Endothelial cell of umbilical vein (primary cell): ENCODE data around the gene EYS. TPM values are rescaled to one million over a fixed set of nuclear protein-coding genes. Genes with fewer than 3 reads are reported as not detected.

ENCODE experiments used
- BruUV-seq: library from RNA; stranded (reverse); fragments of 400-500 nt; replicated peaks from 2 replicates; lab custom pipeline; 2021; lab: Mats Ljungman, UMichigan
- CTCF ChIA-PET: fragments of 300-600, 350-600 bp; sonication (Branson Sonifier 250); formaldehyde crosslinking; loops from one replicate; lab custom pipeline; 2021; ENCODE audit warnings: antibody characterized with exemption, inconsistent platforms; lab: Charles Lee
- POLR2A ChIA-PET: fragments of 300-600, 350-600 bp; sonication (Branson Sonifier 250); formaldehyde crosslinking; loops from one replicate; lab custom pipeline; 2021; ENCODE audit warnings: antibody characterized with exemption, inconsistent platforms; lab: Charles Lee
- DNase-seq: peaks from one replicate; pipeline ENCODE4 v3.0.0-alpha.2; 2011; ENCODE audit warnings: low read depth, low spot score
- FAIRE-seq: peaks from 2 replicates; lab custom pipeline; 2011; peaks lifted over from hg19 to GRCh38; lab: Jason Lieb, UNC
- H2AFZ ChIP-seq: 2 replicates; pipeline ENCODE4 v1.6.0; 2012; ENCODE audit warnings: low read depth, low read length, control low read depth, inconsistent platforms
- H3K27ac ChIP-seq: 2 replicates; pipeline ENCODE4 v1.5.1; 2011; ENCODE audit warnings: low read depth, mild to moderate bottlenecking, control low read depth, low read length, moderate library complexity; ENCODE audit not compliant: insufficient read depth
- H3K27me3 ChIP-seq, 2 experiments: 2 replicates each; pipeline versions ENCODE4 v1.6.0 to v1.6.1; 2011; ENCODE audit warnings: low read length in 2 of 2, mixed read lengths in 1 of 2; ENCODE audit not compliant: control insufficient read depth in 2 of 2, insufficient read depth in 2 of 2
- H3K36me3 ChIP-seq, 2 experiments: 2 replicates in 1 of 2; 3 replicates in 1 of 2; pipeline ENCODE4 v1.5.1; 2011; ENCODE audit warnings: low read length in 2 of 2, mild to moderate bottlenecking in 1 of 2, moderate library complexity in 1 of 2; ENCODE audit not compliant: control insufficient read depth in 2 of 2, insufficient read depth in 2 of 2; ENCODE audit errors: extremely low read depth in 1 of 2
- H3K4me1 ChIP-seq: 3 replicates; pipeline ENCODE4 v1.5.1; 2011; ENCODE audit warnings: mild to moderate bottlenecking, low read length; ENCODE audit not compliant: control insufficient read depth, insufficient read depth; ENCODE audit errors: extremely low read depth
- H3K4me2 ChIP-seq: 2 replicates; pipeline ENCODE4 v1.6.1; 2011; ENCODE audit warnings: low read length, control low read depth, mixed read lengths; ENCODE audit not compliant: insufficient read depth
- H3K4me3 ChIP-seq, 3 experiments: fragments of 200-600 bp in 1 of 3; sonication (generic), shearing (Covaris generic) in 1 of 3; replicated peaks in 1 of 3; 2 replicates each; pipeline ENCODE4 v1.5.1; 2011 to 2016; ENCODE audit warnings: control low read depth in 3 of 3, low read length in 3 of 3, mild to moderate bottlenecking in 2 of 3, inconsistent platforms in 1 of 3, low read depth in 1 of 3, moderate library complexity in 1 of 3; ENCODE audit not compliant: insufficient read depth in 1 of 3
- H3K79me2 ChIP-seq: 2 replicates; pipeline ENCODE4 v1.6.0; 2012; ENCODE audit warnings: low read length, inconsistent platforms; ENCODE audit not compliant: control insufficient read depth, insufficient read depth
- H3K9ac ChIP-seq: replicated peaks from 2 replicates; pipeline ENCODE3; 2011; ENCODE audit warnings: low read length, control low read depth; ENCODE audit not compliant: insufficient read depth; ENCODE audit errors: extremely low read depth
- H3K9me1 ChIP-seq: replicated peaks from 3 replicates; pipeline ENCODE4 v1.6.0; 2011; ENCODE audit warnings: mild to moderate bottlenecking, low read length; ENCODE audit not compliant: control insufficient read depth, insufficient read depth; ENCODE audit errors: extremely low read depth
- H3K9me3 ChIP-seq: replicated peaks from 2 replicates; pipeline ENCODE4 v1.5.1; 2012; ENCODE audit warnings: low read length, inconsistent platforms; ENCODE audit not compliant: control insufficient read depth, insufficient read depth
- H4K20me1 ChIP-seq: replicated peaks from 2 replicates; pipeline ENCODE3; 2011; ENCODE audit warnings: mild to moderate bottlenecking, low read length; ENCODE audit not compliant: control insufficient read depth, insufficient read depth; ENCODE audit errors: extremely low read depth
- CTCF ChIP-seq, 2 donors: IDR thresholded peaks; 1 replicate in 1 of 2; 2 replicates in 1 of 2; pipeline ENCODE4 v1.5.1; 2011; ENCODE audit warnings: low read length in 2 of 2, mild to moderate bottlenecking in 2 of 2, moderate library complexity in 2 of 2, control low read depth in 1 of 2, inconsistent platforms in 1 of 2, low read depth in 1 of 2; ENCODE audit not compliant: insufficient read depth in 1 of 2; ENCODE audit errors: extremely low read depth in 1 of 2
- EZH2 ChIP-seq: IDR thresholded peaks from 2 replicates; pipeline ENCODE4 v1.6.1; 2012; ENCODE audit warnings: borderline replicate concordance, low read depth, mild to moderate bottlenecking, moderate library complexity, low read length, inconsistent platforms; ENCODE audit not compliant: severe bottlenecking
- FOS ChIP-seq: IDR thresholded peaks from 2 replicates; pipeline ENCODE4 v1.6.1; 2011; ENCODE audit warnings: mild to moderate bottlenecking, low read length, moderate library complexity, borderline replicate concordance; ENCODE audit not compliant: insufficient read depth
- GATA2 ChIP-seq: IDR thresholded peaks from 2 replicates; pipeline ENCODE4 v1.7.0; 2011; ENCODE audit warnings: low read depth, mild to moderate bottlenecking, moderate library complexity, mixed read lengths, low read length; ENCODE audit not compliant: insufficient read length, insufficient read depth
- JUN ChIP-seq: IDR thresholded peaks from 2 replicates; pipeline ENCODE4 v1.6.1; 2011; ENCODE audit warnings: borderline replicate concordance, low read depth; ENCODE audit not compliant: insufficient read length, insufficient read depth
- MAX ChIP-seq: IDR thresholded peaks from 2 replicates; pipeline ENCODE4 v1.6.1; 2011; ENCODE audit not compliant: insufficient read depth, insufficient read length
- MYC ChIP-seq: IDR thresholded peaks from one replicate; pipeline ENCODE4 v1.6.1; 2011; ENCODE audit warnings: mild to moderate bottlenecking, low read depth, low read length
- POLR2A ChIP-seq: IDR thresholded peaks from 2 replicates; pipeline ENCODE4 v1.6.1; 2012; ENCODE audit warnings: low read depth, mild to moderate bottlenecking, control low read depth, low read length
- POLR2AphosphoS5 ChIP-seq: IDR thresholded peaks from 2 replicates; pipeline ENCODE4 v1.6.1; 2012; ENCODE audit warnings: low read depth, mild to moderate bottlenecking, control low read depth, low read length, moderate library complexity; ENCODE audit not compliant: insufficient read depth
- dilution Hi-C: fragments of 300-500 bp; cut with MboI; formaldehyde crosslinking; loops from one replicate; pipeline ENCODE4 v1.15.0; 2019; ENCODE audit warnings: low sequenced_read_pairs; ENCODE audit not compliant: extremely low pct_ligation_motif_present
- intact Hi-C: fragments of 100-400 bp; cut with micrococcal nuclease; formaldehyde crosslinking; loops from one replicate; pipeline ENCODE4 v1.10.0; 2022
- polyA plus RNA-seq, 4 experiments: library from polyadenylated mRNA; depleted of rRNA in 3 of 4; stranded (reverse) in 3 of 4; unstranded in 1 of 4; fragments of >200 nt; gene quantifications; 2 replicates each; pipeline versions ENCODE4 v1.2.1 to v1.2.3, GENCODE V29; 2011 to 2012; ENCODE audit warnings: missing spikeins in 1 of 4
- total RNA-seq: library from RNA; stranded (reverse); gene quantifications from 2 replicates; pipeline ENCODE4 v1.2.3, GENCODE V29; 2021

Gene EYS
- total and polyA plus RNA-seq, 2 donors (not counting 3 experiments of a cell fraction or from before 2014, with no cell fraction given): 0.01 to 0.27 TPM

- H3K4me1 ChIP-seq: no peaks in the 10 kb centered on the region
- H2AFZ ChIP-seq: no peak overlapping the region
- no peaks in the 10 kb centered on the region for H3K27me3 ChIP-seq
- no peaks in the 10 kb centered on the region for H4K20me1 ChIP-seq
- no peaks in the 10 kb centered on the region for H3K36me3 ChIP-seq
- TF ChIP-seq POLR2AphosphoS5: no peak
- no peak for TF ChIP-seq MYC
- no peak for TF ChIP-seq POLR2A
- no peak for TF ChIP-seq EZH2
- TF ChIP-seq MAX: no peak
- TF ChIP-seq JUN: no peak
- no peak for TF ChIP-seq FOS
- TF ChIP-seq CTCF (IDR thresholded peaks at IDR 0.05; ENCODE audit: extremely low read depth in 1 of 2, insufficient read depth in 1 of 2, low read depth in 1 of 2, low read length in 2 of 2): no peak
- no peak for TF ChIP-seq GATA2
- H3K4me3 ChIP-seq: no peak overlapping the region
- ChIA-PET CTCF (no interaction called here), POLR2A (no interaction called here)
- FAIRE-seq (no peak), DNase-seq (no peak)
- no peaks in the 10 kb centered on the region for H3K9me1 ChIP-seq
- BruUV-seq: no TSS peak
- H3K79me2 ChIP-seq: no peaks in the 10 kb centered on the region
- H3K4me2 ChIP-seq: no peak overlapping the region
- no peak overlapping the region for H3K27ac ChIP-seq
- intact Hi-C loops (no loop called here), dilution Hi-C loops (no loop called here)
- no peaks in the 10 kb centered on the region for H3K9me3 ChIP-seq
- H3K9ac ChIP-seq: no peak overlapping the region
Observed at GRCh38 chr6:64325093-64325492, 1381.9 kb downstream of the EYS start.
